ENCODE results near the gene SRD5A3. TPM values are rescaled to one million over a fixed set of nuclear protein-coding genes. Genes with fewer than 3 reads are reported as not detected.

The SRD5A3 gene
- total and polyA plus RNA-seq, 10 of the 15 experiments (the other 5 are each of a cell fraction or from before 2014, with no cell fraction given): 1.6 to 20.4 (median 6.1) TPM

- TF ChIP-seq MLLT1 (IDR thresholded peaks at IDR 0.05) (peak; percentile 48; the same call in 1 of the 2 replicates), IKZF2 (IDR thresholded peaks at IDR 0.05) (peak; percentile 35 to 53; a peak in 1 of 4 replicates)
Measured at GRCh38 chr4:55397520-55398321, 51.7 kb downstream of the SRD5A3 start (continued).

- ChIA-PET SMC1A (ENCODE audit: uncharacterized antibody, unreplicated experiment) (interaction anchor here (0.8 to 2.7 kb wide), 3 partner anchors 11 to 107 kb away, joined by 3 to 36 read pairs (median 3); no protein-coding TSS in a partner anchor), RAD21 (ENCODE audit: unreplicated experiment) (interaction anchor here (0.8 to 6.1 kb wide), 4 partner anchors 11 to 475 kb away, joined by 3 to 41 read pairs (median 3); no protein-coding TSS in a partner anchor), POLR2A (interaction anchor here (1.1 to 1.7 kb wide), 4 partner anchors 10 to 148 kb away, joined by 4 to 6 read pairs (median 5); no protein-coding TSS in a partner anchor), CTCF (interaction anchor here (0.5 to 8.4 kb wide), 6 partner anchors 11 to 148 kb away, joined by 3 to 75 read pairs (median 4); partner anchors contain the start of gene SRD5A3)
- FAIRE-seq (no peak), ATAC-seq (no peak), DNase-seq (ENCODE audit: low read depth, low spot score) (no peak)
- peak overlapping the region; percentile 91 for H3K9ac ChIP-seq (ENCODE audit: control insufficient read depth, insufficient read depth, low read length)
- peaks cover 0 to 4% of the 10 kb centered on the region in 2 experiments; a peak in 1 of 4 replicates for H3K36me3 ChIP-seq (ENCODE audit: control insufficient read depth in 2 of 2, insufficient read depth in 2 of 2, low read length in 1 of 2)
- no peak overlapping the region for H2AFZ ChIP-seq (ENCODE audit: control insufficient read depth, low read depth, low read length)
- H3K79me2 ChIP-seq (ENCODE audit: control insufficient read depth, insufficient read depth, low read length): peaks cover 66% of the 10 kb centered on the region
- in situ Hi-C loops (cut with MboI): loop anchor here (5.0 kb wide), 1 partner anchor 149 kb away; the partner anchor contains the start of gene CLOCK
- peak overlapping the region; percentile 88 for H3K4me3 ChIP-seq
- H3K4me2 ChIP-seq (ENCODE audit: control insufficient read depth, insufficient read depth): peak overlapping the region; percentile 82
- peak overlapping the region; percentile 18; the same call in 1 of the 2 replicates for H3K27ac ChIP-seq (ENCODE audit: control insufficient read depth, insufficient read depth)
- intact Hi-C loops (cut with micrococcal nuclease; ENCODE audit: unreplicated experiment): loop anchor here (5.0 kb wide), 2 partner anchors 51 to 454 kb away; partner anchors contain the start of genes EXOC1 and SRD5A3
- 0% methylated on average over 1 of the region's 1 CpG for WGBS (ENCODE audit: insufficient coverage, insufficient replicate concordance, low lambda C conversion rate, missing lambda C conversion rate)
- no peaks in the 10 kb centered on the region for H3K9me3 ChIP-seq (replicated peaks; ENCODE audit: control insufficient read depth, insufficient read depth, low read length)
- no TSS peak for BruUV-seq (replicated peaks)
- 0 out of 2 replicates have a peak, but pooled peaks cover 2% of the 10 kb centered on the region for H4K20me1 ChIP-seq (ENCODE audit: control insufficient read depth, insufficient read depth)
- no peaks in the 10 kb centered on the region for H3K27me3 ChIP-seq (replicated peaks in 1 of 2; ENCODE audit: control insufficient read depth in 2 of 2, insufficient read depth in 2 of 2, low read length in 1 of 2)
- H3K4me1 ChIP-seq (ENCODE audit: control insufficient read depth, insufficient read depth, low read length): peaks cover 3% of the 10 kb centered on the region; the same call in 1 of the 2 replicates
- TF ChIP-seq YY1 (IDR thresholded peaks at IDR 0.05; ENCODE audit: low read depth, low read length): no peak
- no peak for TF ChIP-seq STAT3 (IDR thresholded peaks at IDR 0.05; ENCODE audit: low read depth, low read length)
- no peak for TF ChIP-seq CBX3 (IDR thresholded peaks at IDR 0.05; ENCODE audit: borderline replicate concordance, low read depth)
- no peak for TF ChIP-seq DPF2 (IDR thresholded peaks at IDR 0.05)
- no peak for TF ChIP-seq TCF3 (IDR thresholded peaks at IDR 0.05; ENCODE audit: borderline replicate concordance, insufficient read depth, low read depth, low read length)
- no peak for TF ChIP-seq IKZF2 (IDR thresholded peaks at IDR 0.05)
- no peak for TF ChIP-seq ZNF274 (IDR thresholded peaks at IDR 0.05; ENCODE audit: insufficient read depth, insufficient read length)
- no peak for TF ChIP-seq HSF1 (IDR thresholded peaks at IDR 0.05; ENCODE audit: low read depth, low read length)
- no peak for TF ChIP-seq RELA (IDR thresholded peaks at IDR 0.05; ENCODE audit: borderline replicate concordance, partially characterized antibody)
- TF ChIP-seq SMAD1 (IDR thresholded peaks at IDR 0.05; ENCODE audit: low read depth, partially characterized antibody): no peak
- no peak for TF ChIP-seq NR2C2 (IDR thresholded peaks at IDR 0.05; ENCODE audit: borderline replicate concordance, control insufficient read depth, insufficient read length, low read depth)
- no peak for TF ChIP-seq SIN3A (IDR thresholded peaks at IDR 0.05; ENCODE audit: low read depth, low read length)
- TF ChIP-seq JUNB (IDR thresholded peaks at IDR 0.05): no peak
- no peak for TF ChIP-seq ELK1 (IDR thresholded peaks at IDR 0.05; ENCODE audit: low read depth, low read length)
- TF ChIP-seq TCF12 (IDR thresholded peaks at IDR 0.05; ENCODE audit: low read depth, low read length): no peak
- no peak for TF ChIP-seq ZNF24 (IDR thresholded peaks at IDR 0.05)
- TF ChIP-seq TAF1 (IDR thresholded peaks at IDR 0.05; ENCODE audit: borderline replicate concordance, low read depth, low read length): no peak
Measured at GRCh38 chr4:55398461-55398860, 52.4 kb downstream of the SRD5A3 start.

Measured in GM12878 (cell line).